HepG2 (cell line): ENCODE results near the gene TFF2. TPM values are rescaled to one million over a fixed set of nuclear protein-coding genes. Genes with fewer than 3 reads are reported as not detected.

Experiments
- ATF7-NPFF ChIP-seq: sonication (generic); formaldehyde crosslinking; IDR thresholded peaks from 2 replicates; pipeline ENCODE4 v1.8.1; 2023; ENCODE audit warnings: mild to moderate bottlenecking, low read depth, missing genetic modification reagents, moderate library complexity
- ATRX ChIP-seq: sonication (generic); formaldehyde crosslinking; IDR thresholded peaks from 2 replicates; pipeline ENCODE4 v1.4.0; 2020; ENCODE audit warnings: missing genetic modification reagents, borderline replicate concordance
- ELF3 ChIP-seq: IDR thresholded peaks from 2 replicates; pipeline ENCODE4 v1.6.1; 2016; ENCODE audit warnings: missing genetic modification reagents, missing compliant biosample characterization
- HHEX ChIP-seq: IDR thresholded peaks from 2 replicates; pipeline ENCODE4 v1.6.1; 2016; ENCODE audit warnings: control low read depth
- HMGA1 ChIP-seq: sonication (generic); formaldehyde crosslinking; conservative IDR thresholded peaks from 2 replicates; pipeline ENCODE4 v1.4.0; 2020; ENCODE audit warnings: missing genetic modification reagents
- HOXA5 ChIP-seq: sonication (generic); formaldehyde crosslinking; IDR thresholded peaks from 2 replicates; pipeline ENCODE4 v1.4.0; 2020; ENCODE audit warnings: missing genetic modification reagents
- KLF13 ChIP-seq: sonication (generic); formaldehyde crosslinking; IDR thresholded peaks from 2 replicates; pipeline ENCODE4 v1.4.0; 2020; ENCODE audit warnings: mild to moderate bottlenecking, missing genetic modification reagents
- PRPF4 ChIP-seq: fragments of 200-400 bp; formaldehyde crosslinking; IDR thresholded peaks from 2 replicates; pipeline ENCODE4 v1.6.1; 2016; ENCODE audit warnings: low read length, low read depth; ENCODE audit not compliant: poor library complexity, severe bottlenecking
- RBM22 ChIP-seq: fragments of 200-400 bp; formaldehyde crosslinking; optimal IDR thresholded peaks from 2 replicates; pipeline ENCODE3; 2017; ENCODE audit warnings: mild to moderate bottlenecking, low read length, moderate library complexity
- REL ChIP-seq: sonication (generic); formaldehyde crosslinking; conservative IDR thresholded peaks from 2 replicates; pipeline ENCODE4 v1.8.0; 2022; ENCODE audit warnings: mild to moderate bottlenecking, missing genetic modification reagents, moderate library complexity
- SNAI1 ChIP-seq: sonication (generic); formaldehyde crosslinking; IDR thresholded peaks from 2 replicates; pipeline ENCODE4 v1.5.0; 2020; ENCODE audit warnings: mild to moderate bottlenecking, missing genetic modification reagents, borderline replicate concordance
- SNRNP70 ChIP-seq: fragments of 200-400 bp; formaldehyde crosslinking; IDR thresholded peaks from 2 replicates; pipeline ENCODE4 v1.6.1; 2017; ENCODE audit warnings: mild to moderate bottlenecking, low read depth, low read length, moderate library complexity
- ZBTB8A ChIP-seq: sonication (generic); formaldehyde crosslinking; IDR thresholded peaks from 2 replicates; pipeline ENCODE4 v1.4.0; 2020; ENCODE audit warnings: mild to moderate bottlenecking, low read depth, missing genetic modification reagents, borderline replicate concordance
- ZFP1 ChIP-seq: IDR thresholded peaks from 2 replicates; pipeline ENCODE4 v1.6.1; 2016
- ZNF225 ChIP-seq: sonication (generic); formaldehyde crosslinking; IDR thresholded peaks from 2 replicates; pipeline ENCODE4 v1.4.0; 2020; ENCODE audit warnings: mild to moderate bottlenecking, missing genetic modification reagents
- ZNF230 ChIP-seq: sonication (generic); formaldehyde crosslinking; IDR thresholded peaks from 2 replicates; pipeline ENCODE4 v1.4.0; 2020; ENCODE audit warnings: mild to moderate bottlenecking, missing genetic modification reagents
- ZNF251 ChIP-seq: sonication (generic); formaldehyde crosslinking; IDR thresholded peaks from 2 replicates; pipeline ENCODE4 v1.9.0; 2021; ENCODE audit warnings: mild to moderate bottlenecking, missing genetic modification reagents
- ZNF615 ChIP-seq: sonication (generic); formaldehyde crosslinking; IDR thresholded peaks from 2 replicates; pipeline ENCODE4 v1.5.0; 2020; ENCODE audit warnings: mild to moderate bottlenecking, missing genetic modification reagents, borderline replicate concordance
- ZNF75D ChIP-seq: sonication (generic); formaldehyde crosslinking; IDR thresholded peaks from 2 replicates; pipeline ENCODE4 v1.8.1; 2023; ENCODE audit warnings: missing genetic modification reagents, mild to moderate bottlenecking, borderline replicate concordance
- ZSCAN21 ChIP-seq: sonication (generic); formaldehyde crosslinking; IDR thresholded peaks from 2 replicates; pipeline ENCODE4 v1.8.0; 2022; ENCODE audit warnings: mild to moderate bottlenecking, missing genetic modification reagents, moderate library complexity, borderline replicate concordance
- polyA plus RNA-seq, 8 experiments: library from polyadenylated mRNA; depleted of rRNA in 3 of 8; stranded (reverse) in 7 of 8; unstranded in 1 of 8; fragments of >200 nt; fragmentation: Illumina TruSeq in 4 of 8; extraction: Trizol in 4 of 8; gene quantifications; 2 replicates each; pipeline versions ENCODE4 v1.2.1 to v1.2.3, GENCODE V29; 2011 to 2016; ENCODE audit warnings: low read depth in 4 of 8, missing spikeins in 1 of 8, mixed read lengths in 1 of 8; ENCODE audit not compliant: insufficient read depth in 1 of 8
- total RNA-seq, 5 experiments: library from RNA; depleted of rRNA; stranded (reverse); fragments of >200 nt; fragmentation: Illumina TruSeq; extraction: Trizol; gene quantifications; 2 replicates each; pipeline ENCODE4 v1.2.3, GENCODE V29; 2016; ENCODE audit warnings: low read depth in 1 of 5
- TF ChIP-seq, protein P1 (sequence below): sonication (generic); formaldehyde crosslinking; IDR thresholded peaks from 2 replicates; pipeline ENCODE4; 2020; ENCODE audit warnings: missing genetic modification reagents, mild to moderate bottlenecking, borderline replicate concordance
- TF ChIP-seq, protein P2 (sequence below): sonication (generic); formaldehyde crosslinking; IDR thresholded peaks from 2 replicates; pipeline ENCODE4 v1.5.0; 2020; ENCODE audit warnings: missing genetic modification reagents, mild to moderate bottlenecking, borderline replicate concordance
- TF ChIP-seq, protein P3 (sequence below): IDR thresholded peaks from 2 replicates; pipeline ENCODE4 v1.6.1; 2018; ENCODE audit warnings: missing genetic modification reagents, mild to moderate bottlenecking, missing compliant biosample characterization
- TF ChIP-seq, protein P4 (sequence below): IDR thresholded peaks from 2 replicates; pipeline ENCODE4 v1.6.1; 2016; ENCODE audit warnings: missing compliant biosample characterization, missing genetic modification reagents, borderline replicate concordance

Gene TFF2
- total and polyA plus RNA-seq, 2 of the 13 experiments (the other 11 are each of a cell fraction or from before 2014, with no cell fraction given), result 1.5 TPM; not detected in 1

DNA sequence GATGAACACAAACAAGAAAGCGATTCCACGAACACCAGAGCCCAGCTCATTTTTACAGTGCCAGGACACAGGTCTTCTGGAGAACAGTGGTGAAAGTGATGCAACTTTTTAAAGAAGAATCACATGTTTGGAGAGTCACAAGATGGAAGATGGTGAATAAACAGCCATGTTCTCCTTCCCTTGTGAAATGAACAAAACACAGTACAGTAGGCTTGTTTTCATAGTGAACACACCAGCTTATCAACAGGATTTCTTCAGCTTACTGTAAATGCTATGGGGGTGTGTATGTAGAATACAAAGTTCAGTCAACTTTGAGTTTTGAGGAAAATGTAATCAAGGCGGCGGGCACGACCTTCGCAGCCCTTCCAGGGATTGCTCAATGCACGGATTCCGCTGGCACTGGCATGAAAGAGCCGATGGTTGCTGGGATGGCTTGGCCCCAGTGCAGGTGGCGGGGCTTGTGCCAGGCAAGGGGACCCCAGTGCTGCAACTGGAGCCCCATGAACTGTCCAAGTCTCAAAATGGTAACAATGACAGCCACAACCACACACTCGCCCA, 35.3 kb upstream of the TFF2 start (continued):
- TF ChIP-seq, protein P1, sequence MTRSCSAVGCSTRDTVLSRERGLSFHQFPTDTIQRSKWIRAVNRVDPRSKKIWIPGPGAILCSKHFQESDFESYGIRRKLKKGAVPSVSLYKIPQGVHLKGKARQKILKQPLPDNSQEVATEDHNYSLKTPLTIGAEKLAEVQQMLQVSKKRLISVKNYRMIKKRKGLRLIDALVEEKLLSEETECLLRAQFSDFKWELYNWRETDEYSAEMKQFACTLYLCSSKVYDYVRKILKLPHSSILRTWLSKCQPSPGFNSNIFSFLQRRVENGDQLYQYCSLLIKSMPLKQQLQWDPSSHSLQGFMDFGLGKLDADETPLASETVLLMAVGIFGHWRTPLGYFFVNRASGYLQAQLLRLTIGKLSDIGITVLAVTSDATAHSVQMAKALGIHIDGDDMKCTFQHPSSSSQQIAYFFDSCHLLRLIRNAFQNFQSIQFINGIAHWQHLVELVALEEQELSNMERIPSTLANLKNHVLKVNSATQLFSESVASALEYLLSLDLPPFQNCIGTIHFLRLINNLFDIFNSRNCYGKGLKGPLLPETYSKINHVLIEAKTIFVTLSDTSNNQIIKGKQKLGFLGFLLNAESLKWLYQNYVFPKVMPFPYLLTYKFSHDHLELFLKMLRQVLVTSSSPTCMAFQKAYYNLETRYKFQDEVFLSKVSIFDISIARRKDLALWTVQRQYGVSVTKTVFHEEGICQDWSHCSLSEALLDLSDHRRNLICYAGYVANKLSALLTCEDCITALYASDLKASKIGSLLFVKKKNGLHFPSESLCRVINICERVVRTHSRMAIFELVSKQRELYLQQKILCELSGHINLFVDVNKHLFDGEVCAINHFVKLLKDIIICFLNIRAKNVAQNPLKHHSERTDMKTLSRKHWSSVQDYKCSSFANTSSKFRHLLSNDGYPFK (CRISPR knock-in tag), result no peak
- TF ChIP-seq, protein P2, sequence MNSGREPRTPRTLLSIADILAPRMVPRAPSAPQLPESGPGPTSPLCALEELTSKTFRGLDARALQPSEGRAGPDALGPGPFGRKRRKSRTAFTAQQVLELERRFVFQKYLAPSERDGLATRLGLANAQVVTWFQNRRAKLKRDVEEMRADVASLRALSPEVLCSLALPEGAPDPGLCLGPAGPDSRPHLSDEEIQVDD (CRISPR knock-in tag), result no peak
- TF ChIP-seq ATF7-NPFF (CRISPR knock-in tag) (no peak), ZNF251 (CRISPR knock-in tag) (no peak), ZNF615 (CRISPR knock-in tag) (0 out of 2 replicates have a peak, but pooled peaks have one; percentile 81), RBM22 (no peak), KLF13 (CRISPR knock-in tag) (no peak), ZBTB8A (CRISPR knock-in tag) (no peak; the same call in 1 of the 2 replicates), HMGA1 (CRISPR knock-in tag) (no peak), ZSCAN21 (peak; percentile 78), PRPF4 (no peak), SNAI1 (no peak), ZNF230 (CRISPR knock-in tag) (peak; percentile 52; the same call in 1 of the 2 replicates), SNRNP70 (no peak), ZNF225 (CRISPR knock-in tag) (no peak), HOXA5 (CRISPR knock-in tag) (peak; percentile 51; the same call in 1 of the 2 replicates), ATRX (CRISPR knock-in tag) (no peak), ZFP1 (CRISPR knock-in tag) (peak; percentile 62; the same call in 1 of the 2 replicates), REL (CRISPR knock-in tag) (no peak), ELF3 (peak; percentile 71), HHEX (peak; percentile 61; the same call in 1 of the 2 replicates), ZNF75D (no peak)
- TF ChIP-seq, protein P3, sequence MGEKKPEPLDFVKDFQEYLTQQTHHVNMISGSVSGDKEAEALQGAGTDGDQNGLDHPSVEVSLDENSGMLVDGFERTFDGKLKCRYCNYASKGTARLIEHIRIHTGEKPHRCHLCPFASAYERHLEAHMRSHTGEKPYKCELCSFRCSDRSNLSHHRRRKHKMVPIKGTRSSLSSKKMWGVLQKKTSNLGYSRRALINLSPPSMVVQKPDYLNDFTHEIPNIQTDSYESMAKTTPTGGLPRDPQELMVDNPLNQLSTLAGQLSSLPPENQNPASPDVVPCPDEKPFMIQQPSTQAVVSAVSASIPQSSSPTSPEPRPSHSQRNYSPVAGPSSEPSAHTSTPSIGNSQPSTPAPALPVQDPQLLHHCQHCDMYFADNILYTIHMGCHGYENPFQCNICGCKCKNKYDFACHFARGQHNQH (CRISPR knock-in tag), result peak; percentile 94
- TF ChIP-seq, protein P4, sequence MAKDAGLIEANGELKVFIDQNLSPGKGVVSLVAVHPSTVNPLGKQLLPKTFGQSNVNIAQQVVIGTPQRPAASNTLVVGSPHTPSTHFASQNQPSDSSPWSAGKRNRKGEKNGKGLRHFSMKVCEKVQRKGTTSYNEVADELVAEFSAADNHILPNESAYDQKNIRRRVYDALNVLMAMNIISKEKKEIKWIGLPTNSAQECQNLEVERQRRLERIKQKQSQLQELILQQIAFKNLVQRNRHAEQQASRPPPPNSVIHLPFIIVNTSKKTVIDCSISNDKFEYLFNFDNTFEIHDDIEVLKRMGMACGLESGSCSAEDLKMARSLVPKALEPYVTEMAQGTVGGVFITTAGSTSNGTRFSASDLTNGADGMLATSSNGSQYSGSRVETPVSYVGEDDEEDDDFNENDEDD (CRISPR knock-in tag), result peak; percentile 26; the same call in 1 of the 2 replicates
